K562 (cell line): ENCODE results near the gene GALNT9. TPM values are rescaled to one million over a fixed set of nuclear protein-coding genes. Genes with fewer than 3 reads are reported as not detected.

Experiments used
- ATF1 ChIP-seq, 2 experiments: fragments of 450-650 bp in 1 of 2; IDR thresholded peaks; 2 replicates each; pipeline ENCODE4 v1.6.1; 2016; ENCODE audit warnings: missing compliant biosample characterization in 1 of 2, missing genetic modification characterization in 1 of 2
- NCOA2 ChIP-seq, 2 experiments: fragments of 450-650 bp; IDR thresholded peaks; 2 replicates each; pipeline ENCODE4 v1.6.1; 2018; ENCODE audit warnings: mild to moderate bottlenecking in 2 of 2, moderate library complexity in 1 of 2; ENCODE audit not compliant: partially characterized antibody in 2 of 2
- NFE2 ChIP-seq: IDR thresholded peaks from 2 replicates; pipeline ENCODE4 v1.6.1; 2014; ENCODE audit warnings: antibody characterized with exemption, low read depth
- PHF21A ChIP-seq: fragments of 450-650 bp; IDR thresholded peaks from 2 replicates; pipeline ENCODE4 v1.6.1; 2017; ENCODE audit warnings: low read depth, borderline replicate concordance
- RBM17 ChIP-seq: fragments of 200-400 bp; formaldehyde crosslinking; IDR thresholded peaks from 2 replicates; pipeline ENCODE4 v1.6.1; 2017; ENCODE audit warnings: low read depth, mild to moderate bottlenecking, low read length, borderline replicate concordance
- TSC22D4 ChIP-seq: fragments of 450-650 bp; IDR thresholded peaks from 2 replicates; pipeline ENCODE4 v1.6.1; 2016; ENCODE audit warnings: missing genetic modification characterization, missing biosample characterization, control low read depth
- ZC3H11A ChIP-seq: IDR thresholded peaks from 2 replicates; pipeline ENCODE4 v1.6.1; 2012; ENCODE audit warnings: low read depth, low read length, improper control_type of control experiment
- polyA plus RNA-seq, 8 experiments: library from polyadenylated mRNA; depleted of rRNA in 4 of 8; stranded (reverse) in 5 of 8; unstranded in 3 of 8; fragments of >200 nt; fragmentation: Nextera tagmentation in 2 of 8; fragmentation: Illumina TruSeq in 1 of 8; extraction: Ambion mirVana in 2 of 8; extraction: Trizol in 1 of 8; gene quantifications; 2 replicates each; pipeline versions ENCODE4 v1.2.1 to v1.2.3, GENCODE V29; 2011 to 2014; ENCODE audit warnings: inconsistent platforms in 1 of 8, missing spikeins in 1 of 8
- total RNA-seq, 7 experiments: library from RNA; depleted of rRNA in 6 of 7; stranded (reverse); fragments of >200 nt in 6 of 7; fragmentation: Illumina TruSeq in 2 of 7; extraction: Trizol in 2 of 7; gene quantifications; 2 replicates each; pipeline versions ENCODE4 v1.2.1 to v1.2.3, GENCODE V29; 2011 to 2021; ENCODE audit warnings: low replicate concordance in 1 of 7
- TF ChIP-seq, protein P1 (sequence below): fragments of 450-650 bp; IDR thresholded peaks from 2 replicates; pipeline ENCODE4 v1.6.1; 2016; ENCODE audit warnings: antibody characterized with exemption
- TF ChIP-seq, protein P2 (sequence below): fragments of 450-650 bp; formaldehyde crosslinking; IDR thresholded peaks from 2 replicates; pipeline ENCODE4 v1.4.0; 2020; ENCODE audit warnings: mild to moderate bottlenecking, mixed read lengths
- TF ChIP-seq, protein P3 (sequence below): fragments of 200-800 bp; sonication (Bioruptor generic); IDR thresholded peaks from 2 replicates; pipeline ENCODE4 v1.6.1; 2017; ENCODE audit warnings: missing genetic modification characterization, missing compliant biosample characterization
- TF ChIP-seq, protein P4 (sequence below), 2 experiments: fragments of 450-650 bp; IDR thresholded peaks; 2 replicates each; pipeline ENCODE4 v1.6.1; 2016
- TF ChIP-seq, protein P5 (sequence below), 2 experiments: IDR thresholded peaks; 2 replicates each; pipeline ENCODE4 v1.6.1; 2012; ENCODE audit warnings: improper control_type of control experiment in 2 of 2, low read depth in 2 of 2, low read length in 2 of 2, borderline replicate concordance in 1 of 2

Gene GALNT9
- total and polyA plus RNA-seq, 9 of the 15 experiments (the other 6 are each of a cell fraction or from before 2014, with no cell fraction given): not detected

DNA sequence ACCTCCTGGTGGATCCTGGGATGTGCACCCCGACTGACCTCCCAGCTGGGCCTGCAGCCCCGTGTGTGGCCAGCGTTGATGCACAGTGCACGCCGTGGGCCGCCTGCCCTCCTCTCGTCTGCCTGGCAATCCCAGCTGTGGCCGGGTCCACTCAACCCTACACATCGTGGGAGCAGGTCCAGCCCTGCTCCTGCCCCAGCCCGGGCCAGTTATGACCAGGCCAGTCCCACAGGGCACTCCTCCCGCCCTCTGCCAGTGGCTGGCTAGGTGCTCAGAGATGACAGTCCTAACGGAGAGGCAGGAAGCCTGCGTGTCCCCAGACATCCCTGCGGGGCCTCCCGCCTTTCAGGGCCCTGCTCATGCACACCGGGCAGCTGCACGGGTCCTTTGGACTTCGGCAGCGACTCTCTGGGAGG, 10.8 kb downstream of the GALNT9 start (continued):
- TF ChIP-seq ZC3H11A (no peak), PHF21A (no peak), RBM17 (no peak), NCOA2 (IDR thresholded peaks at IDR 0.05; ENCODE audit: partially characterized antibody in 2 of 2) (no peak), ATF1 (CRISPR knock-in tag; IDR thresholded peaks at IDR 0.05) (no peak), ATF1 (tag; IDR thresholded peaks at IDR 0.05) (no peak), TSC22D4 (tag) (no peak), NFE2 (no peak)
- TF ChIP-seq, protein P1, sequence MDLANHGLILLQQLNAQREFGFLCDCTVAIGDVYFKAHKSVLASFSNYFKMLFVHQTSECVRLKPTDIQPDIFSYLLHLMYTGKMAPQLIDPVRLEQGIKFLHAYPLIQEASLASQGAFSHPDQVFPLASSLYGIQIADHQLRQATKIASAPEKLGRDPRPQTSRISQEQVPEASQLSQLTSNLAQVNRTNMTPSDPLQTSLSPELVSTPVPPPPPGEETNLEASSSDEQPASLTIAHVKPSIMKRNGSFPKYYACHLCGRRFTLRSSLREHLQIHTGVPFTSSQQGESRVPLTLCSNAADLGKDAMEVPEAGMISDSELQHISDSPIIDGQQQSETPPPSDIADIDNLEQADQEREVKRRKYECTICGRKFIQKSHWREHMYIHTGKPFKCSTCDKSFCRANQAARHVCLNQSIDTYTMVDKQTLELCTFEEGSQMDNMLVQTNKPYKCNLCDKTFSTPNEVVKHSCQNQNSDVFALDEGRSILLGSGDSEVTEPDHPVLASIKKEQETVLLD: no peak
- TF ChIP-seq, protein P2, sequence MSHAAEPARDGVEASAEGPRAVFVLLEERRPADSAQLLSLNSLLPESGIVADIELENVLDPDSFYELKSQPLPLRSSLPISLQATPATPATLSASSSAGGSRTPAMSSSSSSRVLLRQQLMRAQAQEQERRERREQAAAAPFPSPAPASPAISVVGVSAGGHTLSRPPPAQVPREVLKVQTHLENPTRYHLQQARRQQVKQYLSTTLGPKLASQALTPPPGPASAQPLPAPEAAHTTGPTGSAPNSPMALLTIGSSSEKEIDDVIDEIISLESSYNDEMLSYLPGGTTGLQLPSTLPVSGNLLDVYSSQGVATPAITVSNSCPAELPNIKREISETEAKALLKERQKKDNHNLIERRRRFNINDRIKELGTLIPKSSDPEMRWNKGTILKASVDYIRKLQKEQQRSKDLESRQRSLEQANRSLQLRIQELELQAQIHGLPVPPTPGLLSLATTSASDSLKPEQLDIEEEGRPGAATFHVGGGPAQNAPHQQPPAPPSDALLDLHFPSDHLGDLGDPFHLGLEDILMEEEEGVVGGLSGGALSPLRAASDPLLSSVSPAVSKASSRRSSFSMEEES (CRISPR knock-in tag): no peak
- TF ChIP-seq, protein P3, sequence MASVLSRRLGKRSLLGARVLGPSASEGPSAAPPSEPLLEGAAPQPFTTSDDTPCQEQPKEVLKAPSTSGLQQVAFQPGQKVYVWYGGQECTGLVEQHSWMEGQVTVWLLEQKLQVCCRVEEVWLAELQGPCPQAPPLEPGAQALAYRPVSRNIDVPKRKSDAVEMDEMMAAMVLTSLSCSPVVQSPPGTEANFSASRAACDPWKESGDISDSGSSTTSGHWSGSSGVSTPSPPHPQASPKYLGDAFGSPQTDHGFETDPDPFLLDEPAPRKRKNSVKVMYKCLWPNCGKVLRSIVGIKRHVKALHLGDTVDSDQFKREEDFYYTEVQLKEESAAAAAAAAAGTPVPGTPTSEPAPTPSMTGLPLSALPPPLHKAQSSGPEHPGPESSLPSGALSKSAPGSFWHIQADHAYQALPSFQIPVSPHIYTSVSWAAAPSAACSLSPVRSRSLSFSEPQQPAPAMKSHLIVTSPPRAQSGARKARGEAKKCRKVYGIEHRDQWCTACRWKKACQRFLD (CRISPR knock-in tag): no peak
- TF ChIP-seq, protein P4, sequence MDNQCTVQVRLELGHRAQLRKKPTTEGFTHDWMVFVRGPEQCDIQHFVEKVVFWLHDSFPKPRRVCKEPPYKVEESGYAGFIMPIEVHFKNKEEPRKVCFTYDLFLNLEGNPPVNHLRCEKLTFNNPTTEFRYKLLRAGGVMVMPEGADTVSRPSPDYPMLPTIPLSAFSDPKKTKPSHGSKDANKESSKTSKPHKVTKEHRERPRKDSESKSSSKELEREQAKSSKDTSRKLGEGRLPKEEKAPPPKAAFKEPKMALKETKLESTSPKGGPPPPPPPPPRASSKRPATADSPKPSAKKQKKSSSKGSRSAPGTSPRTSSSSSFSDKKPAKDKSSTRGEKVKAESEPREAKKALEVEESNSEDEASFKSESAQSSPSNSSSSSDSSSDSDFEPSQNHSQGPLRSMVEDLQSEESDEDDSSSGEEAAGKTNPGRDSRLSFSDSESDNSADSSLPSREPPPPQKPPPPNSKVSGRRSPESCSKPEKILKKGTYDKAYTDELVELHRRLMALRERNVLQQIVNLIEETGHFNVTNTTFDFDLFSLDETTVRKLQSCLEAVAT (IDR thresholded peaks at IDR 0.05): no peak
- TF ChIP-seq, protein P5, sequence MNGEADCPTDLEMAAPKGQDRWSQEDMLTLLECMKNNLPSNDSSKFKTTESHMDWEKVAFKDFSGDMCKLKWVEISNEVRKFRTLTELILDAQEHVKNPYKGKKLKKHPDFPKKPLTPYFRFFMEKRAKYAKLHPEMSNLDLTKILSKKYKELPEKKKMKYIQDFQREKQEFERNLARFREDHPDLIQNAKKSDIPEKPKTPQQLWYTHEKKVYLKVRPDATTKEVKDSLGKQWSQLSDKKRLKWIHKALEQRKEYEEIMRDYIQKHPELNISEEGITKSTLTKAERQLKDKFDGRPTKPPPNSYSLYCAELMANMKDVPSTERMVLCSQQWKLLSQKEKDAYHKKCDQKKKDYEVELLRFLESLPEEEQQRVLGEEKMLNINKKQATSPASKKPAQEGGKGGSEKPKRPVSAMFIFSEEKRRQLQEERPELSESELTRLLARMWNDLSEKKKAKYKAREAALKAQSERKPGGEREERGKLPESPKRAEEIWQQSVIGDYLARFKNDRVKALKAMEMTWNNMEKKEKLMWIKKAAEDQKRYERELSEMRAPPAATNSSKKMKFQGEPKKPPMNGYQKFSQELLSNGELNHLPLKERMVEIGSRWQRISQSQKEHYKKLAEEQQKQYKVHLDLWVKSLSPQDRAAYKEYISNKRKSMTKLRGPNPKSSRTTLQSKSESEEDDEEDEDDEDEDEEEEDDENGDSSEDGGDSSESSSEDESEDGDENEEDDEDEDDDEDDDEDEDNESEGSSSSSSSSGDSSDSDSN (IDR thresholded peaks at IDR 0.05; ENCODE audit: borderline replicate concordance in 1 of 2, low read depth in 2 of 2, low read length in 2 of 2): no peak
- TF ChIP-seq, all 486 proteins: peak for 0
